ENCODE data around the gene NOSTRIN.

GRCh38 chr2:168819829-168820489, 17.5 kb downstream of the NOSTRIN start:
- TF ChIP-seq CTCF (IDR thresholded peaks at IDR 0.05), result no peak
- no peak for TF ChIP-seq POLR2A (IDR thresholded peaks at IDR 0.05)
- TF ChIP-seq EP300 (IDR thresholded peaks at IDR 0.05), result no peak

All from ovary (tissue), 3 donors.